ENCODE measurements around the gene DCDC2C.

Gene DCDC2C

GRCh38 chr2:3689998-3690748 lies 13.2 kb upstream of the DCDC2C start:
- intact Hi-C loops (cut with DNase I; ENCODE audit: low total_unique reads): no loop called here
- no peak for TF ChIP-seq CTCF (IDR thresholded peaks at IDR 0.05)
- Histone ChIP-seq H3K9me3 (no peaks in the 10 kb centered on the region), H3K36me3 (no peaks in the 10 kb centered on the region), H3K4me3 (no peak overlapping the region), H3K27me3 (peaks cover 0 to 3% of the 10 kb centered on the region in 2 donors), H3K27ac (no peak overlapping the region), H3K4me1 (no peaks in the 10 kb centered on the region)
- no peak for DNase-seq

- Histone ChIP-seq H3K36me3 (no peaks in the 10 kb centered on the region), H3K27ac (no peak overlapping the region), H3K9me3 (no peaks in the 10 kb centered on the region), H3K4me3 (no peak overlapping the region), H3K4me1 (no peaks in the 10 kb centered on the region), H3K27me3 (peaks cover 0 to 3% of the 10 kb centered on the region in 2 donors)
- intact Hi-C loops (cut with DNase I; ENCODE audit: low total_unique reads): no loop called here
- TF ChIP-seq CTCF (IDR thresholded peaks at IDR 0.05): peak; percentile 21 to 29
- DNase-seq: no peak
These were observed 11.0 kb upstream of the DCDC2C start for GRCh38 chr2:3692375-3692774.

- no peaks in the 10 kb centered on the region for H3K9me3 ChIP-seq
- peaks cover 0 to 5% of the 10 kb centered on the region in 2 donors for H3K27me3 ChIP-seq
These were observed 6.8 kb upstream of the DCDC2C start for GRCh38 chr2:3696545-3696944.

GRCh38 chr2:3701071-3701470 lies 2.3 kb upstream of the DCDC2C start:
- Histone ChIP-seq H3K27ac (no peak overlapping the region), H3K4me3 (no peak overlapping the region), H3K9me3 (no peaks in the 10 kb centered on the region), H3K4me1 (peaks cover 0 to 17% (median 6%) of the 10 kb centered on the region in 4 donors), H3K36me3 (no peaks in the 10 kb centered on the region), H3K27me3 (peaks cover 0 to 22% of the 10 kb centered on the region in 2 donors)
- intact Hi-C loops (cut with DNase I; ENCODE audit: low total_unique reads): no loop called here
- TF ChIP-seq CTCF (IDR thresholded peaks at IDR 0.05): no peak
- DNase-seq: no peak

More at GRCh38 chr2:3696545-3696944, 6.8 kb upstream of the DCDC2C start:
- H3K36me3 ChIP-seq: no peaks in the 10 kb centered on the region
- H3K4me1 ChIP-seq: no peaks in the 10 kb centered on the region
- no peak overlapping the region for H3K4me3 ChIP-seq
- H3K27ac ChIP-seq: no peak overlapping the region
- intact Hi-C loops (cut with DNase I; ENCODE audit: low total_unique reads): no loop called here
- no peak for DNase-seq
- no peak for TF ChIP-seq CTCF (IDR thresholded peaks at IDR 0.05)

GRCh38 chr2:3703757-3704355 lies 481 bp downstream of the DCDC2C start:
- H3K4me3 ChIP-seq: peak overlapping the region; percentile 15 to 37
- TF ChIP-seq CTCF (IDR thresholded peaks at IDR 0.05): no peak
- H3K36me3 ChIP-seq: no peaks in the 10 kb centered on the region
- H3K27ac ChIP-seq: no peak overlapping the region
- no peaks in the 10 kb centered on the region for H3K9me3 ChIP-seq
- H3K27me3 ChIP-seq: peaks cover 0 to 22% of the 10 kb centered on the region in 2 donors
- peaks cover 0 to 34% (median 6%) of the 10 kb centered on the region in 4 donors for H3K4me1 ChIP-seq
- no peak for DNase-seq
- intact Hi-C loops (cut with DNase I; ENCODE audit: low total_unique reads): no loop called here

All from tibial artery (tissue), 4 donors.